HFFc6 (cell line): ENCODE measurements around the gene SCGB1C2. TPM values are rescaled to one million over a fixed set of nuclear protein-coding genes. Genes with fewer than 3 reads are reported as not detected.

Source experiments
- DNase-seq: peaks from one replicate; pipeline ENCODE4 v3.0.0-alpha.2; 2018
- H3K27ac Mint-ChIP-seq: 2 replicates; pipeline ENCODE4 v1.8.0; 2020; ENCODE audit warnings: mild to moderate bottlenecking, mixed read lengths
- H3K27me3 Mint-ChIP-seq: 2 replicates; pipeline ENCODE4 v1.8.0; 2021; ENCODE audit warnings: mild to moderate bottlenecking, moderate library complexity, mixed read lengths; ENCODE audit not compliant: insufficient read depth
- H3K36me3 Mint-ChIP-seq: 2 replicates; pipeline ENCODE4 v1.8.0; 2021; ENCODE audit warnings: low read depth, mixed read lengths
- H3K4me1 Mint-ChIP-seq: 2 replicates; pipeline ENCODE4 v1.8.0; 2020; ENCODE audit warnings: low read depth, mixed read lengths
- H3K4me3 Mint-ChIP-seq: 2 replicates; pipeline ENCODE4 v1.8.0; 2020; ENCODE audit warnings: mild to moderate bottlenecking, moderate library complexity, mixed read lengths
- H3K9me3 Mint-ChIP-seq: 2 replicates; pipeline ENCODE4 v1.8.0; 2020; ENCODE audit warnings: mild to moderate bottlenecking, mixed read lengths
- total RNA-seq, 6 experiments: library from RNA; stranded (reverse); fragmentation: NEBNext Ultra II Directional; extraction: Animal tissue kit (Norgen Biotek cat#: 25700); gene quantifications; 2 replicates in 1 of 6; 3 replicates in 5 of 6; pipeline ENCODE4 v1.2.3, GENCODE V29; 2021
- TF ChIP-seq, protein P1 (sequence below): fragments of 200-600 bp; sonication (generic); IDR thresholded peaks from 2 replicates; pipeline ENCODE4 v1.5.0; 2021; ENCODE audit warnings: antibody characterized with exemption, mild to moderate bottlenecking

Gene SCGB1C2
- total RNA-seq, 6 experiments from 2014 or later: not detected

DNA sequence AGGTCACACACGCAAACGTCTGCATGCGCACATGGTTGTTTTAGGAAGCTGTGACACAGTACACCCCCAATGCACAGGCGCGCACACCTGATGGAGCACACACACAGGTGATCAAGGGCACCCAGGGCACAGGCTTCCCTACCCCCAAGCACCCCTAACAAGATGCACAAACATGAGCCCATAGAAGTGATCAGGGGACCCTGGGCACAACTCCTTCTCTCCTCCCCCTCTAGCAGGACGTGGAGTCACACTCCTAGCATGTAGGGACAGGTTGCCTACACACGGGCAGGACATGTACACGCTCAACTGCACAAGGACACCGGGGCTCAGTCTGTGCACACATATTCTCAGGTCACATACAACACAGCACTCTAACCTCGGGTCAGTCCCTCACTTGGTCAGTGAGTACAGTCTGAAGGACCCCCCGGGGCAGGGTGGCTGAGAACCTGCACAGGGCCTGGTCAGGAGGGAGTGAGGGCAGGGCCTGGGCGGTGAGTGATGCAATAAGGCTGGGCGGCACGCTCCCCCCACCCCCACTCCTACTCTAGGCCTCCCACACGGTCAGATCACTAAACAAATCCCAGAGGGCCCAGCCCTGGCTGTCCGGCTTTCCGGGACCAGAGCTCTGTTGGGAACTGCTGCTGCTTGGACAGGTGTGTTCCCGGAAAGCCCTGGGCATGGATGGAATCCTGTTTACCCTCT lies 44.8 kb downstream of the SCGB1C2 start:
- Mint-ChIP-seq H3K4me3 (no peak overlapping the region), H3K27me3 (peaks cover 57% of the 10 kb centered on the region), H3K36me3 (no peaks in the 10 kb centered on the region), H3K27ac (no peak overlapping the region), H3K9me3 (no peaks in the 10 kb centered on the region; the same call in 1 of the 2 replicates), H3K4me1 (no peaks in the 10 kb centered on the region)
- TF ChIP-seq, protein P1, sequence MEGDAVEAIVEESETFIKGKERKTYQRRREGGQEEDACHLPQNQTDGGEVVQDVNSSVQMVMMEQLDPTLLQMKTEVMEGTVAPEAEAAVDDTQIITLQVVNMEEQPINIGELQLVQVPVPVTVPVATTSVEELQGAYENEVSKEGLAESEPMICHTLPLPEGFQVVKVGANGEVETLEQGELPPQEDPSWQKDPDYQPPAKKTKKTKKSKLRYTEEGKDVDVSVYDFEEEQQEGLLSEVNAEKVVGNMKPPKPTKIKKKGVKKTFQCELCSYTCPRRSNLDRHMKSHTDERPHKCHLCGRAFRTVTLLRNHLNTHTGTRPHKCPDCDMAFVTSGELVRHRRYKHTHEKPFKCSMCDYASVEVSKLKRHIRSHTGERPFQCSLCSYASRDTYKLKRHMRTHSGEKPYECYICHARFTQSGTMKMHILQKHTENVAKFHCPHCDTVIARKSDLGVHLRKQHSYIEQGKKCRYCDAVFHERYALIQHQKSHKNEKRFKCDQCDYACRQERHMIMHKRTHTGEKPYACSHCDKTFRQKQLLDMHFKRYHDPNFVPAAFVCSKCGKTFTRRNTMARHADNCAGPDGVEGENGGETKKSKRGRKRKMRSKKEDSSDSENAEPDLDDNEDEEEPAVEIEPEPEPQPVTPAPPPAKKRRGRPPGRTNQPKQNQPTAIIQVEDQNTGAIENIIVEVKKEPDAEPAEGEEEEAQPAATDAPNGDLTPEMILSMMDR: no peak
- no peak for DNase-seq

DNA sequence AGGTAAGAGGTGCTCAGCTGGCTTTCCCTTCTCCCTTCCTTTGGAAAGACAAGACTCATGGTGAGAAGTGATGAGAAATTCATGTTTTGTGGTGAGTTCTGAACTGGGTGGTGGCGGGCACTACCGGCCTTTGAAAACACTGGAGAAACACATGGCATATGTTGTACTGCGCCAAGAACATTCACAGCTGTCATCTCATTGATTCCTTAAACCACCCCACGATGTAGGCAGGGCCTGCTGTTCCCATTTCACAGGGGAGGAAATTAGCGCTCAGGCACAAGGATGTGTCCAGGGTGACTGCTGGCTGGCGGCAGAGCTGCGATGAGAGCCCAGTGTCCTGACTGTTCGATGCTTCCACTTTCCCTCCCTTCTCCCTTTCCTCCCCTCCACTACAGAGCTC lies 45.7 kb downstream of the SCGB1C2 start:
- Mint-ChIP-seq H3K27me3 (peaks cover 50% of the 10 kb centered on the region), H3K4me1 (no peaks in the 10 kb centered on the region), H3K4me3 (no peak overlapping the region), H3K9me3 (no peaks in the 10 kb centered on the region; the same call in 1 of the 2 replicates), H3K36me3 (no peaks in the 10 kb centered on the region), H3K27ac (no peak overlapping the region)
- TF ChIP-seq, protein P1: no peak
- DNase-seq: no peak

DNA sequence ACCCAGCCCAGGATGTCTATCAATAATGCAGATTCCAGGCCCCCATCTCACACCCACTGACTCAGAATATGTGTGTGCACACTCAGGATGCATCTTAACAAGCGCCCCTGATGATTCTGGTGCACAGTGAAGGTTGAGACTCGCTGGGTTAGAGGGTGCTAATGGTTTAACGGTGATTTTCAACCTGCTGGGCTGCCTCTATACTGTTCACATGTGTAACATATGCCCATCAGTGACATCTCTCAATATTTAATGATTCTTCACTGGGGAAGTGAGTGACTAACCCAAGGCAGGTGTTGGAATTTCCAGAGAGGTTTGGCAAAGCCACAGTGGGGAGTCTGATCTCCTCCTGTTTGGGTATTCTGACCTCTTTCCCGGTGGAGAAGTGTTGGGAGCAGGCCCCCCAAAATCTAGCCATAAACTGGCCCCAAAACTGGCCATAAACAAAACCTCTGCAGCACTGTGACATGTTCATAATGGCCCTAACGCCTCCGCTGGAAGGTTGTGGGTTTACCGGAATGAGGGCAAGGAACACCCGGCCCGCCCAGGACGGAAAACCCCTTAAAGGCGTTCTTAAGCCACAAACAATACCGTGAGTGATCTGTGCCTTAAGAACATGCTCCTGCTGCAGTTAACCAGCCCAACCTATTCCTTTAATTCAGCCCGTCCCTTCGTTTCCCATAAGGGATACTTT lies 48.2 kb downstream of the SCGB1C2 start:
- TF ChIP-seq, protein P1: no peak
- Mint-ChIP-seq H3K27ac (no peak overlapping the region), H3K4me1 (no peaks in the 10 kb centered on the region), H3K9me3 (peaks cover 5% of the 10 kb centered on the region; the same call in 1 of the 2 replicates), H3K36me3 (no peaks in the 10 kb centered on the region), H3K27me3 (peaks cover 40% of the 10 kb centered on the region), H3K4me3 (no peak overlapping the region)
- no peak for DNase-seq

DNA sequence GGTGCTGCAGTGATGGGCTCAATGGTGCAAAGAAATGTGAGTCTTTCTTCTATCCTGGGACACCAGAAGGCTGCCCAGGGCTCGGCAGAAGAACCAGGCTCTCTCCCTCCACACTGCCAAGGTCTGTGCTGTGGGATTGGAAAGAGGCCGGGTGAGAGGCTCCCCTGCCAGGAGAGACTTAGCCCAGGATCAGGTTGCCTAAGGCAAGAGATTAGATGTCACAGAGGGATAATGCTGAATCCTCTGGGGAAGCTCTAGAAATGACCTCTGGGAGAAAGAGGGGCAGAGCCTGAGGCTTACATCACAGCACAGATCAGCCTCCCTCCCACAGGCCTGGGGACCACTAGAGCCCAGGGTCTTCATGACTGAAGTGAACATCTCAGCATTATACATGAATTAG lies 49.8 kb downstream of the SCGB1C2 start:
- Mint-ChIP-seq H3K27ac (no peak overlapping the region), H3K4me3 (no peak overlapping the region), H3K36me3 (no peaks in the 10 kb centered on the region), H3K9me3 (peaks cover 7% of the 10 kb centered on the region; the same call in 1 of the 2 replicates), H3K27me3 (peaks cover 36% of the 10 kb centered on the region), H3K4me1 (no peaks in the 10 kb centered on the region)
- no peak for DNase-seq
- TF ChIP-seq, protein P1: no peak

Other genes starting within 250 kb of the SCGB1C2 start
- gene DOC2B, start 44.1 kb downstream of the SCGB1C2 start, total RNA-seq: not detected
- gene RPH3AL, start 215.2 kb downstream of the SCGB1C2 start, total RNA-seq: 1 to 10 TPM; 1.4 to 2.4 (median 2.0) TPM